ENCODE measurements around the gene EFNB1.

DNA sequence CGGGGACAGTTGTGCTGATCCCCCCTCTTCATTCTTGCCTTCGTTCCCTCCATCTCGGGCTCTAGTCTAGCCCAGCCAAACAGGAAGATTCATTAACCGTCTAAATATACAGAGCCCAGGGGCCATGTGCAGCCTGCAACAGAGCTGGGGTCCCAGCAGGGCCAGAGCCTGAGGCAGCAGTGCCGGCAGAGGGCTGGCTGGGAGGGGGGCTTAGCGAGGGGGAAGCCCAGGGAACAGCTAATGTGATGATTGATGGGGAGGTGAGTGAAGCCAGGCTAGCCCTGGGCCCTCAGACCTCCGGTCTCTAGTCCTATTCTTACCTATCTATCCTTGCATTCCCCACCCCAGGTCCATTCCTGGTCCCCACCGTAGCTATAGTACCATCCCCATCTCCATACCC lies 22.3 kb downstream of the EFNB1 start:
- TF ChIP-seq CTCF (IDR thresholded peaks at IDR 0.05) (no peak), POLR2A (IDR thresholded peaks at IDR 0.05) (no peak), EP300 (IDR thresholded peaks at IDR 0.05) (no peak)

Measured in ovary (tissue), 3 donors.